SK-N-MC (cell line): ENCODE results near the gene AFF1.
"Not testable (repeated sequence)": the region's sequence is repeated elsewhere in the genome, so short reads cannot be mapped to it uniquely, and the experiment has no call there.

Source experiments
- DNase-seq: peaks from one replicate; pipeline ENCODE4 v3.0.0-alpha.2; 2011; ENCODE audit warnings: low read depth, low spot score
- H3K27ac ChIP-seq: fragments of 200-600 bp; sonication (generic); 2 replicates; pipeline ENCODE4 v1.5.1; 2016; ENCODE audit warnings: mixed run types
- H3K36me3 ChIP-seq: fragments of 200-600 bp; sonication (generic); 2 replicates; pipeline ENCODE4 v1.6.1; 2017; ENCODE audit warnings: antibody characterized with exemption, low read length, mixed read lengths; ENCODE audit not compliant: insufficient read depth
- H3K4me3 ChIP-seq: fragments of 200-600 bp; sonication (generic); 2 replicates; pipeline ENCODE4 v1.5.1; 2016
- H3K9ac ChIP-seq: fragments of 200-600 bp; sonication (generic); 2 replicates; pipeline ENCODE4 v1.8.0; 2017; ENCODE audit warnings: mixed run types, mixed read lengths; ENCODE audit not compliant: insufficient read length
- H3K9me3 ChIP-seq: fragments of 200-600 bp; sonication (generic); 2 replicates; pipeline ENCODE4 v1.6.1; 2017; ENCODE audit warnings: low read depth, mild to moderate bottlenecking, antibody characterized with exemption, low read length, moderate library complexity, mixed read lengths
- EZH2 ChIP-seq: fragments of 200-600 bp; sonication (generic); IDR thresholded peaks from one replicate; pipeline ENCODE4 v1.6.1; 2017; ENCODE audit warnings: antibody characterized with exemption
- FOXP2 ChIP-seq: optimal IDR thresholded peaks from 2 replicates; pipeline ENCODE3; 2011; ENCODE audit warnings: mild to moderate bottlenecking, moderate library complexity; ENCODE audit not compliant: insufficient read depth; ENCODE audit errors: extremely low read length, control extremely low read depth
- POLR2AphosphoS5 ChIP-seq: IDR thresholded peaks from 2 replicates; pipeline ENCODE4 v1.6.1; 2012; ENCODE audit warnings: mild to moderate bottlenecking, low read depth, low read length, borderline replicate concordance

AFF1 gene

DNA sequence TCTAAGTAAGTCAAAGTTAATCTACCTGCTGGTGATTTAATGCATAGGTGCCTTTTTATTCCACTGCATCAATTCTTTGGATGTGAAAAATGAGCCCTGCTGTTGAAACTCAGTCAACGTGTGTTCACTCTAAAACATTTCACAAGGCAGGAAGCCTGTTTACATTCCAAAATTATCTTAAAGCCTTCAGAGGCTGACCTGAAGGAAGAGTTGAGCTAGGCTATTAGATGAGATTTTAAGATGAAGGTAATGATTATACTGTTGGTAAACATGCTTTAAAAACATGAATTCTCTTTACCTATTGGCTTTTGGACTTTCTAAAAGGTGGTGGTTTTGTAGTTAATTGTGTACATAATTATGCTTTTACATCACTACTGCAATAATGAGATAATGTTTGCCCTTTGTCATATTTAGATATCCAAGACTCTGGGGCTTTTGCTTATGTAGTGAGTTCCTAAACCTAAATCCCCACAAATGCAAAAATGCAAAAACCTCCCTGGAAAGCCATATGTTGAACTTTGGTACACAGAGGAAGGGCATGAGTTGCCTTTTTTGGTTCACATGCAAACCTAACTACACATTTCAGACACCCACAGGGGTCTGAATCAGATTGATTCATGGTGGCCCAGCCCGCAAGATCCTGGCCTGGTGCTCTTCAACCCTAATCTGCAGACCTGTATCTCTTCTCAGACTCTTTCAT lies 193.3 kb downstream of the AFF1 start:
- H3K27ac ChIP-seq: no peak overlapping the region
- H3K4me3 ChIP-seq: no peak overlapping the region
- H3K9me3 ChIP-seq: no peaks in the 10 kb centered on the region
- H3K9ac ChIP-seq: no peak overlapping the region
- TF ChIP-seq POLR2AphosphoS5: no peak
- H3K36me3 ChIP-seq: peaks cover 79% of the 10 kb centered on the region
- DNase-seq: no peak

DNA sequence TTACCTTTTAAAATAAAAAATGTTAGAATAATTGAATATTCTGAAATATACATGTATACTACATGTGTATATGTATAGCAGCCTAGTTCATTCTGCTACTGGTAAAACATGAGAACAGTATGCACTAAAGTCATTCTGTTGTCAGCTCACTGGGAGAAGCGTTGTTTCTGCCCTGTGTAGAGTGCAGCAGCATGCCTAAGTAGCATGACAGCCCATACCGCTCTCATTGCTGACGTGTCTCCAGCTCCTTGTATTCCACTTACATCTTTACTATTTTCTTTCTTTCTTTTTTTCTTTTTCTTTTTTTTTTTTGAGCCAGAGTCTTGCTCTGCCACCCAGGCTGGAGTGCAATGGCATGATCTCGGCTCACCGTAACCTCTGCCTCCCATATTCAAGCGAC lies 194.9 kb downstream of the AFF1 start:
- no peak for DNase-seq
- Histone ChIP-seq H3K36me3 (peaks cover 87% of the 10 kb centered on the region), H3K9me3 (no peaks in the 10 kb centered on the region), H3K4me3 (no peak overlapping the region), H3K9ac (no peak overlapping the region), H3K27ac (no peak overlapping the region)
- TF ChIP-seq POLR2AphosphoS5 (no peak), EZH2 (no peak), FOXP2 (no peak)

DNA sequence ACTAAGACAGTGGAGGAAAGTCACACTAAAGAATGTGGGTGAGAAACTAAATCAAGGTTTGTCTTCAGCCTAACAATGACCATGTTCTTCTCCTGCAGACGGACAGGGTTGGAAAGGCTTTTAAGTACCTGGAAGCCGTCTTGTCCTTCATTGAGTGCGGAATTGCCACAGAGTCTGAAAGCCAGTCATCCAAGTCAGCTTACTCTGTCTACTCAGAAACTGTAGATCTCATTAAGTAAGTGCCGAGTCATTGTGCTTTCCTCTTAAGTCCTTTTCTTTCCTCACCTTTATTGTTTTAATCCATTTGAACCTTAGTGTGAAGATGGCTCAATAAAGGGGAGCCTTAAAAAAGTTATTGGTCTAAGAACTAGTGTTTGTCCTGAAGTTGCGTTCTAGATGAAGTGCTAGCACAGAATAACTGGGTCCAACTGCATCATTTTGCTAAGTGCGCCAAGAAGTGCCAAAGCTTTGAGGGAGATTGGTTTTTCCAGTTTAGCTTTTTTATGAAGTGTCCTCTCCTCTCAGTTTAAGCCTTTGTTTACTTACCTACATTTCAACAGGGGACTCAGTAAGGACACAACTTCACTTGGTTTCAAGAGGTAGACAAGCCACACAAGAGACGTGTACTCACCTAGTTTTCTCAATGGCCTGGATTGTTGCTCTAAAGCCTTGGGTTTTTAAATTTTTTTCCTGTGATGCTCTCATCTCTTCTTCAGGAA lies 196.3 kb downstream of the AFF1 start:
- no peak overlapping the region for H3K4me3 ChIP-seq
- no peaks in the 10 kb centered on the region for H3K9me3 ChIP-seq
- H3K9ac ChIP-seq: no peak overlapping the region
- no peak for TF ChIP-seq POLR2AphosphoS5
- no peak for TF ChIP-seq FOXP2
- no peak for TF ChIP-seq EZH2
- H3K27ac ChIP-seq: no peak overlapping the region
- H3K36me3 ChIP-seq: peaks cover 87% of the 10 kb centered on the region
- DNase-seq: no peak

DNA sequence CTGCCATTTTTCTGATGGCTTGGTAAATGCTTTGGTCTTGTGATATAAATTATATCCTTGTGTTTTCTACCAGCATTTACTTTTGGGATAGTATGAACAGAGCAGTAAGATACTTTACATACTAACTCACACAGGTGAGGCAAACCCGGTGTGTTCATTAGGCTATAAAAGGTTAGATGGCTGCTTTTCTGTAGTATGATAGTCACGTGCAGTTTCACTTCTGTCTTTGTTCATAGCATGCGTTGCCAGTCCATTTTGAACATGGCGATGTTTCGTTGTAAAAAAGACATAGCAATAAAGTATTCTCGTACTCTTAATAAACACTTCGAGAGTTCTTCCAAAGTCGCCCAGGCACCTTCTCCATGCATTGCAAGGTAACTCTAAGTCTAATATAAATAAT lies 197.2 kb downstream of the AFF1 start:
- Histone ChIP-seq H3K36me3 (peaks cover 85% of the 10 kb centered on the region), H3K27ac (no peak overlapping the region), H3K9me3 (no peaks in the 10 kb centered on the region), H3K4me3 (no peak overlapping the region), H3K9ac (no peak overlapping the region)
- TF ChIP-seq FOXP2: no peak
- TF ChIP-seq EZH2: no peak
- no peak for TF ChIP-seq POLR2AphosphoS5
- no peak for DNase-seq

DNA sequence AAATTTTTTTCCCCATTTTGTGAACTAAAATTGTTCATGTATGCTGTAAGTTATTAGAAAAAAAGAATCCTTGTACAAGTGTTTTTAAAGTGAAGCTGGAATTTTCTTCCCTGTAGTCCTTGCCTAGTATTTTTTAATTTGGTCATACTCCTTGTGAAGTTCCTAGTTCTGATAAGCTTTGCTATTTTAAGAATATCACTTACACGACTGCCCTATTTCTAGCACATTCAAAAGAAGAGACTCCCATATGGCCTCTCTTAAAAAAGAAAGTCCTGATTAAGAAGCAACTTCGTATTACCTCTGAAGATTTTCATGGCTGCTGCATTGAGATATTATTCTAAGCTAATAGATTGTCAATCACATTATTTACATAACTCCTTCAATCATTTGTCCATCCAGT lies 198.4 kb downstream of the AFF1 start:
- Histone ChIP-seq H3K36me3 (peaks cover 74% of the 10 kb centered on the region), H3K4me3 (no peak overlapping the region), H3K9ac (no peak overlapping the region), H3K27ac (no peak overlapping the region), H3K9me3 (no peaks in the 10 kb centered on the region)
- DNase-seq: no peak
- TF ChIP-seq POLR2AphosphoS5 (no peak), EZH2 (no peak), FOXP2 (no peak)

DNA sequence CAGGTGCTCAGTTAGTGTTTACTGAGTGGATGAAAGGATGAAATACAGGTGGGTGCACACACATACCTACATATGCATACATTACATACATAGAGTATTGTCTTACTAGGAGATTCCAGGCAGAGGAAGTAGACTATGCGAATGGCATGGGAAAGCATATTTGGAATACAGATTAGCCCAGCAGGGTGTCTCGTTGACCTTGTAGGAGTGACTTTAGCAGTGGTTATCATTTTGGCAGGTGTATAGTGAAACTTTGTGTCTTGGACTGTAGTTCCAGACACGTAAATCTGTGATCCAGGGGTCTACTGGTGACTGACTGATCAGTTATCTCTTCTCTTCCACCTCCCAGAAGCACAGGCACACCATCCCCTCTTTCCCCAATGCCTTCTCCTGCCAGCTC lies 199.3 kb downstream of the AFF1 start:
- TF ChIP-seq EZH2 (no peak), FOXP2 (no peak), POLR2AphosphoS5 (no peak)
- H3K27ac ChIP-seq: no peak overlapping the region
- H3K9me3 ChIP-seq: no peaks in the 10 kb centered on the region
- H3K4me3 ChIP-seq: no peak overlapping the region
- H3K9ac ChIP-seq: no peak overlapping the region
- DNase-seq: no peak
- H3K36me3 ChIP-seq: peaks cover 68% of the 10 kb centered on the region

DNA sequence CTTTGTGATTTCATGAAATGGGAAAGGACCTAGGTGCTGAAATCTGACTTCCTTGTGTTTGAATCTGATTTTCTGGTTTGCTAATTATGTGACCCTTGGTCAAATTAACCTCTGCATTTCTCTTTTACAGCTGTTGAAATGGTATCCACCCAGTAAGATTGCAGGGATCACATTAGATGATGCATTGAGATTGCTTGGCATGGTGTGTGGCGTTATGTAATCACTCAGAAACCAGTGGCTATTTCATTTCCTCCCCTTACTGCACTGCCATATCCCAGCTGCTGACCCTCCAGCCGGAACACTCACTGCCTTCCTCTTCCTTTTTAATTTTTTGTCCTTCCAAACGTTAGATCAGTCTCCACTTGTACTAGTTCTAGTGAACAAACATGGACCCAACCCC lies 206.6 kb downstream of the AFF1 start:
- H3K9ac ChIP-seq: no peak overlapping the region
- TF ChIP-seq EZH2: no peak
- TF ChIP-seq POLR2AphosphoS5: no peak
- TF ChIP-seq FOXP2: no peak
- no peak overlapping the region for H3K27ac ChIP-seq
- H3K4me3 ChIP-seq: no peak overlapping the region
- H3K36me3 ChIP-seq: peaks cover 22% of the 10 kb centered on the region
- DNase-seq: no peak
- no peaks in the 10 kb centered on the region for H3K9me3 ChIP-seq

DNA sequence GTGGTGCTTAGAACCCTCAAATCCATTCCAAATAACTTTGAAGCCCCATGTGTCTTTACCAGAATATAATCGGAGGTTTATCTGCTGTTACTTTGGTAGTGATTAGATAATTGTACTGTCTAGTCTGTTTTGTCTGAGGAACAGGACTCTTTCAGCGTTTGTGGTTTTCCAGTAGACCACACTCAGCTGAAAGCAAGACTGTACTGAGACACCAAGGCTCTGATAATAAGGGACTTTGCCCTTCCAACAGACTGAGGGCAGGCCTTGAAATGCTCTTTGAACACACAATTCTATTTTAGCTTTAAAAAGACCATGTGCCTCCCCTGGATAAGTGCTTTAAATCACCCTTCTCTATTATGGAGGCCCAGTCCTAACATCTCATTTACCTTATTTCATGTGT lies 209.5 kb downstream of the AFF1 start:
- H3K27ac ChIP-seq: no peak overlapping the region
- H3K4me3 ChIP-seq: no peak overlapping the region
- no peak for DNase-seq
- TF ChIP-seq POLR2AphosphoS5 (no peak), FOXP2 (no peak), EZH2 (no peak)
- no peak overlapping the region for H3K9ac ChIP-seq
- H3K9me3 ChIP-seq: no peaks in the 10 kb centered on the region
- peaks cover 14% of the 10 kb centered on the region for H3K36me3 ChIP-seq

DNA sequence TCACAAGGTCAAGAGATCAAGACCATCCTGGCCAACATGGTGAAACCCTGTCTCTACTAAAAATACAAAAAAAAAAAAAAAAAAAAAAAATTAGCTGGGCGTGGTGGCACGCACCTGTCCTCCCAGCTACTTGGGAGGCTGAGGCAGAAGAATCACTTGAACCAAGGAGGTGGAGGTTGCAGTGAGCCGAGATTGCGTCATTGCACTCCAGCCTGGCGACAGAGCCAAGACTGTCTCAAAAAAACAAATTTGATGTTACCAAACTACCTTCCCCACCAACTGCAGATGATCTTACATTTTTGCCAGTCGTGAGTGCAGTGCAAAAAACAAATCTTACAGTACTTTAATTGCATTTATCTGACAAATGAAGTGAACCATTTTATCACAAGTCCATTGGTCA lies 211.1 kb downstream of the AFF1 start:
- not testable (repeated sequence) for H3K9ac ChIP-seq, H3K27ac ChIP-seq, DNase-seq, H3K9me3 ChIP-seq, H3K4me3 ChIP-seq
- H3K36me3 ChIP-seq: peaks cover 12% of the 10 kb centered on the region
